Stimulated activated CD8-positive, alpha-beta memory T cell treated with anti-CD3 and anti-CD28 coated beads, Interleukin-12 subunit alpha, Interleukin-12 subunit beta, amount 100 ng/mL, for 1 hour (primary cell): ENCODE results near the gene CRYGD.
"Not testable (repeated sequence)": the region's sequence is repeated elsewhere in the genome, so short reads cannot be mapped to it uniquely, and the experiment has no call there.

Source experiments
- DNase-seq: peaks from one replicate; pipeline ENCODE4 v3.0.0-alpha.2; 2020; ENCODE audit warnings: low read depth

Gene CRYGD

DNA sequence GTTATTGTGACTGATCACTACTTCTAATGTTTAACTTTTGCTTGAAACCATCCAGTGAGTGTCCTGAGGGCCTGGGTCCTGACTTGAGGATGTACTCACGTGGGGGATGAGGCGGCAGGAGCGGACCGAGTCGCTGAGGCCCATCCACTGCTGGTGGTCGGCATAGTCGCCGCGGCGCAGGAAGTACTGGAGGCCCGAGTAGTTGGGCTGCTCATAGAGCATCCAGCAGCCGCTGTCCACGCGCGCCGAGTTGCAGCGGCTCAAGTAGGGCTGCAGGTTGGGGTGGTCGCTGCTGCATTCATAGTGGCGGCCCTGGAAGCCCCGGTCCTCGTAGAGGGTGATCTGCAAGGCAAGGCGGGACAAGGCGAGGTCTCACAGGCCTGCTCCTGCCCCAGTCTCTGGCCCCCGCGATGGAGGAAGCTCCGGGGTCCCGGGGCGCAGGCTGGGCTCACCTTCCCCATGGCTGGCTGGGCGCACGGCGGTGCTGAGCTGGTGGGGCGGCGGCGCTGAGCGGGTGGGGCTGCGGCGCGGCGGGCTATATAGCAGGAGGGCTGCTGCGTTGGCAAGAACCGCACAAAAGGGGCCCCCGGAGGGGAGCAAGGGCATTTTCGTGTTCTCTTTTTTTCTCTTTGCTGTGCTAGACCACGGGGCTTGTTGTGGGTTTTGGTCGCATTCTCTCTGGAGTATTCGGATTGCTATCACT lies at the start of gene CRYGD:
CRYGD (minus strand) TSS at position 512 of the 703 bp plus-strand sequence; CDS start at position 461, 51 bp downstream.
- not testable (repeated sequence) for DNase-seq

DNA sequence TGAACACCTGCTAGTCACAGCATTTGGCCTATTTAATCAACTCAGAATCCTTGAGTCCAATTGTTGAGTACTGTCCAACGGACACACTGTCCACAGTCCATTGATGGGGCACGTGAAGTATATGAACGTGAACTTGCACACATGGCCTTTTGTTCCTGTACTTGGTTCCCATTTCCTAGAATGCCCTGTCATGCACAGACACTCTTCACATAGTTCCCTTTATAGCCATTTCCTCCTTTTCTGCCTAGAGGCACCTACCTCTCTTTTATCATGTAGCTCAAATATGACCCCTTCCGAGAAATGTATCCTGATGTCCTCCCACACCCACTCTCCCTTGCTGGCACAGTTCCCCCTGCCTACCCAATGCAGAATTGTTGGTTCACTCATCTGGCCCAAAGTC lies 47.8 kb upstream of the CRYGD start:
- DNase-seq = no peak

DNA sequence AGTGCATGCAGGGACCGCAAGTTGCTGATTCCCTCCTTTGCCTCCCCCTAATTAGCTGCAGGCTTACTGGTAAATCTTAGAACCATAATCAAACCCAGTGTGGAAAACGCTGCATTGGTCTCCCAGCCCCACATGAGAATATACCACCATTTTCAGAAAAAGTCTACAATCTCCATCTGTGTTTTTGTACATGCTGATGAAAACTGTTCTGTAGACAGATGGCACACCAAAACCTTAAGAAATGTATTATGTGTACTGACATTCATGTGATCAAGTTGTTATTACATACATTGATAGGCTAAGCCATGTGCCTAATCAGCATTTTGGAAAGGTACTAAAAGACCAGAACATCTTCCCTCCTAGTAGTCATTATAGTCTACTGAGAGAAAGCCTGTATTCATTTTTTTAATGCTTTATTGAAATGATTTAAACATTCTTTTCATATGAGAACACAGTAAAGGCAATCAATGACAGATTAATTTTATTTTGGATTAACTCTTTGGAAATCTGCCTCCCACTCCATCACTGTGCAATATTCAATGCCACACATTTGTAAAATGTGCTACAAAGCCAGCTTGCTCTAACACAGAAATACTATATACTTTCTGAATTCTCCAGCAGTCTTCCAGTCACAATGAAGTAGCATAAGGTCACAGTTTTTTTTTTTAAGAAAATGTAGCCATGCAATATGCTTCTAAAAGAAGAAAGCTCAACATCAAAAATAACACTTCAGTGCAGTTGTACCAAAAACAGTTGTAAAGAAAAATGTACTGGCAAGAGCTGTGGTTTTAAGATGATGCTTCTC lies 40.8 kb upstream of the CRYGD start:
- no peak for DNase-seq

DNA sequence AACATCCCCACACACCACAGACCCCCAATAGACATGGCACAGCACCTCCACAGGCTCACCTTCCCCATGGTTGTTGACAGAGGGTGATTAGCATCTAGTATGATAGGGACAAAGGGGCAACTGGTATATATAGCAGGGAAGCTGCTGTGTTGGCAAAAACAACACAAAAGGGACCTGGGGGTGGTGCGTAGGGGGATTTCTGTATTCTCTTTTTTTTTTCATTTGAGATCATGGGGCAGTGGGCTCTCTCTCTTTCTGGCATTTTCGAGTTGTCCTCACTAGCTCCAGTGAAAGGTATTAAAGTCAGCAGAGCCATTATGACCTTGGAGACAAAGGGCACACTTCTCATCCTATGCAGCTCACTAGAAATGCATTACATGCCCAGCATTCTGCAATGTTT lies 39.2 kb upstream of the CRYGD start, which contains the start of gene CRYGA:
CRYGA (minus strand) TSS at position 101 of the 400 bp plus-strand sequence; CDS start at position 68, 33 bp downstream.
- no peak for DNase-seq

DNA sequence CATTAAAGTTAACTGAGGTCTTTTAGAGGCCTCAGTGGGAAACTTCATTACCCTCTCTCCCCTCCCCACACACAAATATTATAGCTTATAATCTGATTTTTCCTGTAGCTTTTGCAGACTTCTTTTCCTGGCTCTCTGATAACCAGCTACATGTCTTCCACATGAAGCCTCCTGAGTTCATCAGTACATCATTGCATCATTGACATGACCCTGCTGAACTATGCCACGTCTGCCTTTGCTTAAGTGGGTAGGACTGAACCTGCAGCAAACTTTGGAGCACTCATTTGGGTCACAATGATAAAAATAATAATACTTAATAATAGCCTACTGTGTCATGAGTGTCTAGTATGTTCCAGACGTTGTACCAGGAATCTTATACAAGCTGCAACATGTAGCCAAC lies 32.1 kb upstream of the CRYGD start:
- DNase-seq = no peak

DNA sequence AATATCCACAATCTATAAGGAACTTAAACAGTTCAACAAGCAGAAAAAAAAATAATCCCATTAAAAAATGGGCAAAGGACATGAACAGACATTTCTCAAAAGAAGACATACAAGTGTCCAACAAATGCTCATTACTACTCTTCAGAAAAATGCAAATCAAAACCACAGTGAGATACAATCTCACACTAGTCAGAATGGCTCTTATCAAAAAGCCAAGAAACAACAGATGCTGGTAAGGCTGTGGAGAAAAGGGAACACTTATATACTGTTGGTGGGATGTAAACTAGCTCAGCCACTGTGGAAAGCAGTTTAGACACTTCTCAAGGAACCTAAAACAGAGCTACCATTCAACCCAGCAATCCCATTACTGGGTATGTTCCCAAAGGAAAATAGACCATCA lies 28.8 kb upstream of the CRYGD start:
- DNase-seq = no peak

DNA sequence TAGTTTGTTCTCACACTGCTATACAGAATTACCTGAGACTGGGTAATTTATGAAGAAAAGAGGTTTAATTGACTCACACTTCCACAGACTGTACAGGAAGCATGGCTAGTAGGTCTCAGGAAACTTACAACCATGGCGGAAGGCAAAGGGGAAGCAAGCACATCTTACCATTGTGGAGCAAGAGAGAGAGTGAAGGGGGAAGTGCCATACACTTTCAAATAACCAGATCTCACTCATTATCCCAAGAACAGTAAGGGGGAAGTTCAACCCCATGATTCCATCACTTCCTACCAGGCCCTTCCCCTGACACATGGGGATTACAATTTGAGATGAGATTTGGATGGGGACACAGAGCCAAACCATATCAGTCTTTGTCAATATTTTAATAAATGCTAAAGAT lies 26.6 kb upstream of the CRYGD start:
- no peak for DNase-seq

DNA sequence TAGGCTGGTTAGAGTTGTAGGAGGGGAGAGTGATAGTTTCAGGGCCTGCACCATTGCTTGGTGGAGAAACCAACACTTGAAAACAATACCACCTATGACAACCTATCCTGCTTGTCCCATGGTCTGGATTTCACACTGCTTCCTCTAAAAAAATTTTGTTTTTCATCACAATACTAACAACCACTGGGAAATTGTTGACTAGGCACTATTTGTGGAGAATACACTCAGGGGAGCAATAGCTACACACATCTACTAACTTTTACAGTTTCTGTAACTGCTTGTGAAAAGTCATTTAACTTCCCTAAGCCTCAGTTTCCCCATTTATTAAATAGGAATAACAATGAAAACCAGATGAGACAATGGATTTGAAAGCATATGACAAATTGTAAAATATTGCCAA lies 25.8 kb upstream of the CRYGD start:
- DNase-seq = no peak

DNA sequence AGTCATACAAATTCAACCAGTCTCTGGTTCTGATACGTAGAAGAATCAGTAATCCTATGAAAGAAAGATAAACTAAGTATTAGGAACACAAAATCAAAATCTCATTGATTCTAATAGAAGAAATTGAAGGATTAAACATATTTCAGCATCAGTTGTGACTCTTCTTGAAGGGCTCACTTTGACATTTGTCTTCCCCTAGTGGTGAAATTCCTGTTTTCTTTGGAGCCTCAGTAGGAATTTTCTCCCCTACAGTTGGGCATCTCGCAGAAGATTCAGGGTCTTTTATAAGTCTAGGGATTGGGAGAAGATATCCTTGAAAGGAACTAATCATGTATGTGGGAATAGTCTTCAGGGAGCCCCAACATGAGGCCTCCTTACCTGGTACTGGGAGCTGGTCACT lies 24.5 kb upstream of the CRYGD start:
- DNase-seq = no peak

DNA sequence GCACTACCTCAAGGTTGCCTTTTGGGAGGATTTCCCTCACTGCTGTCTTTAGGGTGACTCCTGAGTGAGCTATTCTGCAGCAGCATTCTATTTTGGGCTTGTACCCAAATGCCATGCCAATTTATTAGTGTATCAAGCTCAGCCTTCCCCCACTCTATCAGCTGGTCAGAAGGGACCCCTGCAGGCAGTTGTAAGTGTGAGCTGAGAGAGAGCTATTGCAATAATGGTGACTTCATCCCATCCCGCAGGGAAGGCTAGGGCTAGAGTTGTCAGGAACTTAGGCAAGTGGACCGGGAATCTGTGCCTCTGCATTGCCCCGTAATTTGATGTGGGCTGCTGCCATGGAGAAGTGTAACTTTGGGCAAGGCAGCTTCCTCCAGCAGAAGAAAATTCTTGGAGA lies 23.4 kb upstream of the CRYGD start:
- DNase-seq = no peak

DNA sequence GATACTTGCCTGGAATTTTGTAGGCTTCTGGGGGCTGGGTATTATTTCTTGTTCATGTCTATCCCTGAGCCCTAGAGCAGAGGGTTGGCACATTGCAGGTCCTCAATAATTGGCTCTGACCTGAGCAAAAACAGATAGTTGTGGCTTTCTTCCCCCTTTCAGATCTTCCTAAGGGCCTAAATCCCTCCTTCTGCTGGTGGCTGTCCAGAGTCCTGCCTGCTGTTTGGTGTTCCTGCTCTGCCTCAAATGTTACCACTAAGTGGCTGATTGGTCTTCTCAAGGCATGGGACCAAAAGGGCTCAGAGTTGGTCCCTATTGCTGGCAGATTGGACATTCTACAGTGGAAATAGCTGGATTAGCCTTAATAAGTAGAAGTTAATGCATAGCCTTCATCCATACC lies 22.7 kb upstream of the CRYGD start:
- no peak for DNase-seq

DNA sequence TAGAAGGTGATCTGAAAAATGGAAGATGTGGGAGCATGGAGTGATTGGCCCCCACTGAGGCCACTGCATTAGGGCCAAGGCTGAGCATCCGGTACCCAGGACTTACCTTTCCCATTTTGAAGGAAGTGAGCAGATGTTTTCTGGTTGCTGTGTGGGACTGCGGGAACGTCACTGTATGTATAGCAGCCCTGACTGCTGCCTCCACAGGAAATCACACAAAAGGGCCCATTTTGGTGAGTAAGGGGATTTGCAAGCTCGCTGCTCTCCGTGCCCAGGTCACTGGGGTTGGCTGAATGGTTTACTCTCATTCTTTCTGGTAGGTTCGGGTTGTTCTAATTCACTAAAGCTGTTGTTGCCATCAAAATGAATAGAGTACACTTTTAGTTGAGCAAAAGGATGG lies 21.7 kb upstream of the CRYGD start, which contains the start of gene CRYGB:
CRYGB (minus strand) TSS at position 153 of the 400 bp plus-strand sequence; CDS start at position 115, 38 bp downstream.
- DNase-seq = no peak

DNA sequence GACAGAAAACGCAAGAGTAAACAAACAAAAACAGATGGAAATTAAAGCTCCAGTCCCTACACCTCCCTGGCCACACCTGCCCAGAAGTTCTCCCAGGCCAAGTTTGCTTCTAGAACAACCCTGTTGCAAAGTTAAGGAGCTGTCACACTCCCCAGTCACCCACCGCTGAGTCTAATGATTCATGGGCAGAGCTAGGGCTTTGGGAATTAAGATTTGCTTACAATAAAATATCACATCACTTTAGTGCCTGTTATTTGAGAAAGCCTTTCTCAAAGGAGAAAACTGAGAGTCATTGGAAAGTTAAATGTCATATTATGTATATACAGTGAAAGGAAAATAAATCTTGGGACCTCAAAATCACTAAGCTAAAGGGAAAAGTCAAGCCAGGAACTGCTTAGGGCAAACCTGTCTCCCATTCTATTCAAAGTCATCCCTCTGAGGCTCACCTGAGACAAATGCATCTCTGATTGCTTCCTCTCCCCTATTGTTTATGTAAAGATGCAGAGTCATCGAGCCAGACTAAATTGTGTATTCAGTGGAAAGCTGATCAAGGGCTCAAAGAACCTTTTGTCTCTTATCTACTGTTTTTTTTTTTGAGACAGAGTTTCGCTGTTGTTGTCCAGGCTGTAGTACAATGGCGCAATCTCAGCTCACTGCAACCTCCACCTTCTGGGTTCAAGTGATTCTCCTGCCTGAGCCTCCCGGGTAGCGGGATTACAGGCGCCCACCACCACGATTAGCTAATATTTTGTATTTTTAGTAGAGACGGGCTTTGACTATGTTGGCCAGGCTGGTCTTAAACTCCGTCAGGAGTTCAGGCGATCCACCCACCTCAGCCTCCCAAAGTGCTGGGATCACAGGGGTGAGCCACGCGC lies 18.8 kb upstream of the CRYGD start:
- no peak for DNase-seq

DNA sequence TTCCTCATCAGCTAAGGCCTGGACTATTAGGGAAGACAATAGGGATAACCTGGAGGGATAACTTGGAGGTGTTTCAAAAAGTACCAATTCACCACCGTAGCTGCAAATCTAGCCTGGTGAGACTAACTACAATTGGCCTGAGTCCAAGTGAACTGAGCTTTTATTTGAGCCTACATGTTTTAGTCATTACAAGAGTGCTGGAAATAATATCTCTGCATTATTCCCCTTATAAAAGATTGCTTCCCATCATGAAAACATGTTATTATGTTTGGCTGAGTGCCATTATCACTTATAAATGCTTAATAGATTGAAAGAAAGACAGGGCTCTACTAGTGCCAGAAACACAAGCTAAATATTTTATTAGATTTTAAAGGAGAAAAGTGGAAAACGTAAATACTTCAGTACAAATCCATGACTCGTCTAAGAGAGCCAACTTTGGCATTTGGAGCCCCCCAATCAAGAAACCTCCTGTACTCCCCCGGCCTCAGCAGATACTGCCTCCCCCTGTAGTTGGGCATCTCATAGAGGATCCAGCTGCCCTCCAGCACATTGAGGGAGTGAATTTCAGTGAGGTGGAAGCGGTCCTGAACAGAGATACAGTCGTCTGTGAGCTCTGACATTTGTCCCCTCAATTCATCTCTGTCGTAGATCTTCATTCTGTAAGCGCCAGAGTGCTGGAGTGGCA lies 18.1 kb upstream of the CRYGD start:
- DNase-seq = no peak

DNA sequence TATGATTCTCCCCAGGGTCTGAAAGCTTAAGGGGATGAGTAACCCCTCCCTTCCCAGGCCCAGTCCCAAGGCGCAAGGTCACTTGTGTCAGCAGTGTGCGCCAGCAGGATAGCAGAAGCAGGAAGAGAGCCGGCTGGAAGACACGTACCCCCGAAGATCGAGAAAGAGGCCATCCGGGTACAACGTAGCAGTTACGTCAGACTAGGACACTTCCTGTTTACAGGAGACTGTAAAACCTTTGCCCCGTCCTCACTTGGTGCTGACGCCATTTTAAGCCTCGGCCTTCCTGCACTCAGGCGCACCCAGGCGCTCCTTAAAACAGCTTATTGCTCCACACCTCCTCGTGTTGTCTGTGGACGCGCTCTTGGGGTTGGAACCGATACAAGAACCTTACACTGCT lies 15.1 kb upstream of the CRYGD start:
- DNase-seq = no peak

DNA sequence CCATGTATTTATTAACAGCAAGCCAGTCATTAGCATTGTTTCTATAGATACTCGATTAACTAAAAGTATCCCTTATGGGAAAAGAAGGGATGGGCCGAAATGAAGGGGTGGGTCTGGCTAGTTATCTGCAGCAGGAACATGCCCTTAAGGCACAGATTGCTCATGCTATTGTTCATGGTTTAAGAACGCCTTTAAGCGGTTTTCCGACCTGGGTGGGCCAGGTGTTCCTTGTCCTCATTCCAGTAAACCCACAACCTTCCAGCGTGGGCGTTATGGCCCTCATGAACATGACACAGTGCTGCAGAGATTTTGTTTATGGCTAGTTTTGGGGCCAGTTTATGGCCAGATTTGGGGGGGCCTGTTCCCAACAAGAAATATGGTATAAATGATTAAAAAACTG lies 14.0 kb upstream of the CRYGD start:
- not testable (repeated sequence) for DNase-seq

DNA sequence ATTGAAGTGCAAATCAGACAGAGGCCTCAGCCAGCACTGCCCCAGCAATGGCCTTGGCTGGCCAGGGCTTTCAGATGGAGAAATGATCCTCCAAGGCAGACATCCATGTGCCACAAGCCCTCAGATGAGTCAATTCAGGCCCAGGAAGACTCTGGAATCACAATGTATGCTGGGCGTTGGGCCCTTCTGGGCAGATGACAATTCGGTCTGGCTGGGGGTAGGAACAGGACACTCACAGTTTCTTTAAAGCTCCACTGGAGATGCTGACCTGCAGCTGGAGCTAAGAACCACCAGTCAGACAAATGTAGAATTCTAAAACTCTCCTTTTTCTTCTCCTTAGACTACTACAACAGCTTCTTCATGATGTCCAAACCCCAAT lies 12.4 kb upstream of the CRYGD start:
- DNase-seq = no peak

DNA sequence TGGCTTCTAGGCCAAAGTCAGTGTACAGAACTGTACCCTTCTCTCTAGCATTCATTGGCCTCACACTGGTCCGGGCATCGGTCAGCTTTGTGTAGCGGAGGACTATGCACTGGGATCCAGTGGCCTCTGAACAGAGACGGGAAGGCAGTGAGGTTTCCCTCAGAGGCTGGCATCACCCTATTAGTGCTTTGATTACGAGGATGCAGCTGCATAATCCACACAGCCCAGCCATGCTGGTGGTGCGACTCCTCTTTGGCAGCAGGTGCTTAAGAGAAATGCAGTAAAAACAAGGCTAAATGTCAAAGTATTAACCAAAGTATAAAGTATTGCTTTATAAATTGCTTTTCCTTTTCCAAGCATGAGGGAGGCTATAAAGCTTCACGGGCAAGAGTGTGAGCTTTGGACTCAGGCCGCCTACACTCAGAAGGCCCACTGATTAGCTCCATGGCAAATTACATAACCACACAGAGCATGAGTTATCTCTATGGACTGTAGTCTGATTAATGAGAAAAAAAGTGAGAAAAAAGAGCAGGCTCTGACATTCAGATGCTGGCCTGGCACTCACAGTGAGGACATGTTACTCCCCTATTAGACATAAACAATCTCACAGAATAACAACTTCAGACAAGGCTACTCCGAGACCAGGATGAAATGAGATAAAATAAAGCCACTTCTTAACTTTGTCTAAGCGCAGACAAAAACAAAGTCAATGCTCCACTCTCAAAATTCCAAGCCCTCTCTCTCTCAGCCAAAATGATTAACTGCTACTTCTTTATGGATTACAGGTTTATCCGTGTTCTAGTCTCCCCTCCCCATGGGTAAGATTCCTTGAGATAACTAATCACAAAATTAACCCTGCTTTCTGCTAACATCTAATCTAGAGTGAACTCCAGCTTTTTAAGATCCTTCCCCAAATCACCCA lies 11.7 kb upstream of the CRYGD start:
- DNase-seq = no peak

DNA sequence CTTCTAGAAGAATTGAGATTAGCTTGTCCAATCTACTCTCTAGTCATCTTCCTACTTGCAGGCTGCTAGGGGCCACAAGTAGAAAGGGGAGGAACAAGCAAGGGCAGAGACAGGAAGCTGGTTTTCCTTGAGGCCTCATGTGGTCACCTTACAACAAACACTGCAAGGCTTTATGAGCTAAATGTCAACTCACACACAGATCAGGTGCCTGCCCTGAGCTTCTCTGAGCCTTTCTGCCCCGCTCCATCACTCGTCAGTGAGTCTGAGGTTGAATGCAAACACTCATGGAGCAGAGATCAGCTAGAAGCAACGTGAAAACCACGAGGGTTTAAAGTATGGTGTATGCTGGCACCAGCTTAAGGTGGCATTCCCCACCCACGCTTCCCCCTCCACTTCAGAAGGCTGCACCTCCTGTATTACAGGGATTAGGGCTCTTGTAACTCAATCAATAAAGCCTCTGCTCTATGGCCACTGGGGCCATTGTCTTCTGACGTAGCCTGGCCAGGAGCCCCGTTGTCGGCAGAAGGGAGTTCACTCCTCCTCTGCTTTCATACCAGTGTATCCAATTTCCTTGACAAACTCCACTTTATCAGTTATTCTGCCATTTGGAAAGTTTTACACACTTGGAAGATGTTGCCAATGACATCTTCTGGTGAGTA lies 10.7 kb upstream of the CRYGD start:
- no peak for DNase-seq

DNA sequence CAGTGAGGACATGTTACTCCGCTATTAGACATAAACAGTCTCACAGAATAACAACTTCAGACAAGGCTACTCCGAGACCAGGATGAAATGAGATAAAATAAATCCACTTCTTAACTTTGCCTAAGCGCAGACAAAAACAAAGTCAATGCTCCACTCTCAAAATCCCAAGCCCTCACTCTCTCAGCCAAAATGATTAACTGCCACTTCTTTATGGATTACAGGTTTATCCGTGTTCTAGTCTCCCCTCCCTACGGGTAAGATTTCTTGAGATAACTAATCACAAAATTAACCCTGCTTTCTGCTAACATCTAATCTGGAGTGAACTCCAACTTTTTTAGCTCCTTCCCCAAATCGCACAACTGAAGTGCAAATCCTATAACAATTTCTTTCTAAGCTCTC lies 6.4 kb upstream of the CRYGD start:
- no peak for DNase-seq
